Measurements from ENCODE around the gene PTBP3. TPM values are rescaled to one million over a fixed set of nuclear protein-coding genes. Genes with fewer than 3 reads are reported as not detected.

PTBP3 gene
- total RNA-seq, 1 donor from 2014 or later = 42.5 TPM

DNA sequence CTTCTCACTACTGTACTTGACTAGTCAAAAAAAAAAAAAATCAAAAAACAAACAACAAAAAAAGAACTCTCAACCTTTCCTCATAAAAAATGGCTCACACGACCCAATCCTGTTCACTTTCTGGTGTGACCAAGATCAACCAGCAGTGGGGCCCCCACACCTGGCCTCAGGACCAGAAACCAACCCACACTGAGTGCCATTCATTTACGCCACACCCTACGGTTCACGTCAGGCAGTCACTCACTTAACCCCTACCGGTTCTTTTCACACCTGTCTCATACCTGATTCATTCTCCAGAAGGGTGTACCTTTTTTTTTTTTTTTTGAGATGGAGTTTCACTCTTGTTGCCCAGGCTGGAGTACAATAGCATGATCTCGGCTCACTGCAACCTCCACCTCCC, 164.1 kb downstream of the PTBP3 start:
- H3K4me3 Mint-ChIP-seq = no peak overlapping the region
- peaks cover 2% of the 10 kb centered on the region for H3K27me3 Mint-ChIP-seq (ENCODE audit: low read depth)
- no peak overlapping the region for H3K27ac Mint-ChIP-seq (ENCODE audit: unreplicated experiment)
- DNase-seq (ENCODE audit: low read depth, low spot score) = no peak
- peaks cover 41% of the 10 kb centered on the region for H3K4me1 Mint-ChIP-seq
- peaks cover 19% of the 10 kb centered on the region for H3K36me3 Mint-ChIP-seq (ENCODE audit: low read depth)
- TF ChIP-seq, protein P1, sequence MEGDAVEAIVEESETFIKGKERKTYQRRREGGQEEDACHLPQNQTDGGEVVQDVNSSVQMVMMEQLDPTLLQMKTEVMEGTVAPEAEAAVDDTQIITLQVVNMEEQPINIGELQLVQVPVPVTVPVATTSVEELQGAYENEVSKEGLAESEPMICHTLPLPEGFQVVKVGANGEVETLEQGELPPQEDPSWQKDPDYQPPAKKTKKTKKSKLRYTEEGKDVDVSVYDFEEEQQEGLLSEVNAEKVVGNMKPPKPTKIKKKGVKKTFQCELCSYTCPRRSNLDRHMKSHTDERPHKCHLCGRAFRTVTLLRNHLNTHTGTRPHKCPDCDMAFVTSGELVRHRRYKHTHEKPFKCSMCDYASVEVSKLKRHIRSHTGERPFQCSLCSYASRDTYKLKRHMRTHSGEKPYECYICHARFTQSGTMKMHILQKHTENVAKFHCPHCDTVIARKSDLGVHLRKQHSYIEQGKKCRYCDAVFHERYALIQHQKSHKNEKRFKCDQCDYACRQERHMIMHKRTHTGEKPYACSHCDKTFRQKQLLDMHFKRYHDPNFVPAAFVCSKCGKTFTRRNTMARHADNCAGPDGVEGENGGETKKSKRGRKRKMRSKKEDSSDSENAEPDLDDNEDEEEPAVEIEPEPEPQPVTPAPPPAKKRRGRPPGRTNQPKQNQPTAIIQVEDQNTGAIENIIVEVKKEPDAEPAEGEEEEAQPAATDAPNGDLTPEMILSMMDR (conservative IDR thresholded peaks at IDR 0.05) = no peak
- no peaks in the 10 kb centered on the region for H3K9me3 Mint-ChIP-seq

DNA sequence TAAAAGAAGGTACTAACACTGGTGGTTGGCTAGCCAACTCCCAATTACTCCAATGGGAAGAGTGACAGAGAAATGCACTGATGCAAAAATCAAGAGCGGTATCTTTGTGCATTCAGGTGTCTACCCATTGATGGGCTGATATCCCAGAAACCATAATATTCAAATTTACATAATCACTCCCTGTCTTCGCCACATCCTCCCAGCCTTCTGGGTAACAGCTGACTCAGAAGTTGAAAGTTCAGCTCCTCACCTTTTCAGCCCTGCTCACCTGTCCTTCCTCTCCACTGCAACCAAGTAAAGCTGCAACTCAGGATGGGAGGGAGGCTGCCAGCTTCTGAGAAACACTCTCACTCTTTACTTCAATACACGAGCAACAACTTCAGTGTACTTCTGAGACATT, 165.2 kb downstream of the PTBP3 start:
- DNase-seq (ENCODE audit: low read depth, low spot score) = no peak
- H3K4me3 Mint-ChIP-seq = no peak overlapping the region
- H3K9me3 Mint-ChIP-seq = no peaks in the 10 kb centered on the region
- no peak overlapping the region for H3K27ac Mint-ChIP-seq (ENCODE audit: unreplicated experiment)
- H3K4me1 Mint-ChIP-seq = peaks cover 35% of the 10 kb centered on the region
- TF ChIP-seq, protein P1 (conservative IDR thresholded peaks at IDR 0.05) = no peak
- H3K27me3 Mint-ChIP-seq (ENCODE audit: low read depth) = no peaks in the 10 kb centered on the region
- H3K36me3 Mint-ChIP-seq (ENCODE audit: low read depth) = peaks cover 13% of the 10 kb centered on the region

Other genes with a start within 250 kb of the PTBP3 start
- 22.6 and 23.6 TPM in 2 replicates for gene SUSD1, start 158.3 kb downstream of the PTBP3 start, total RNA-seq
- 20.9 and 23.5 TPM in 2 replicates for gene HSDL2, start 46.5 kb upstream of the PTBP3 start, total RNA-seq
- 44.7 and 46.7 TPM in 2 replicates for gene KIAA1958, start 153.2 kb upstream of the PTBP3 start, total RNA-seq

Data from neural crest cell (in vitro differentiated cells).